Esophagus mucosa (tissue), 1 donor: Measurements from ENCODE around the gene PGLYRP1. TPM values are rescaled to one million over a fixed set of nuclear protein-coding genes. Genes with fewer than 3 reads are reported as not detected.

Experiments used
- ATAC-seq: fragments of 200-7000 bp; cut with Tn5 transposase; one replicate; pipeline ENCODE4 v1.9.1; 2020
- total RNA-seq: library from RNA; stranded (reverse); gene quantifications from one replicate; pipeline ENCODE4 v1.2.4, GENCODE V29; 2023
- donor health status: DM: yes; HTN: yes; CAD: no.

PGLYRP1 gene
- total RNA-seq, 1 donor from 2014 or later, result not detected

- peak; percentile 63 for ATAC-seq
Measured at GRCh38 chr19:46000491-46001246, 22.2 kb downstream of the PGLYRP1 start.

GRCh38 chr19:45999653-46000121, 23.2 kb downstream of the PGLYRP1 start:
- ATAC-seq, result no peak

GRCh38 chr19:45998834-45999233, 24.0 kb downstream of the PGLYRP1 start:
- ATAC-seq, result no peak

GRCh38 chr19:45996933-45997332, 25.9 kb downstream of the PGLYRP1 start:
- ATAC-seq, result no peak

- no peak for ATAC-seq
Measured at GRCh38 chr19:45995715-45996385, 27.0 kb downstream of the PGLYRP1 start.

GRCh38 chr19:45994998-45995714, 27.7 kb downstream of the PGLYRP1 start, which contains the start of gene CCDC61:
TSS of gene CCDC61 (plus strand) at chr19:45995467. CDS start at chr19:46003019, 7,552 bp downstream.
- ATAC-seq, result peak; percentile 99

GRCh38 chr19:45994456-45994997, 28.3 kb downstream of the PGLYRP1 start:
- ATAC-seq, result no peak

GRCh38 chr19:45990113-45990728, 32.6 kb downstream of the PGLYRP1 start:
- no peak for ATAC-seq

- ATAC-seq, result no peak
Measured at GRCh38 chr19:45985321-45985720, 37.5 kb downstream of the PGLYRP1 start.

GRCh38 chr19:45981350-45981749, 41.5 kb downstream of the PGLYRP1 start:
- ATAC-seq, result no peak

GRCh38 chr19:45978156-45978555, 44.7 kb downstream of the PGLYRP1 start:
- ATAC-seq, result no peak

GRCh38 chr19:45976178-45976577, 46.7 kb downstream of the PGLYRP1 start:
- ATAC-seq, result no peak

GRCh38 chr19:45975306-45976070, 47.4 kb downstream of the PGLYRP1 start:
- ATAC-seq, result no peak

- ATAC-seq, result peak; percentile 68
Measured at GRCh38 chr19:45973553-45974338, 49.1 kb downstream of the PGLYRP1 start, which contains the start of gene NOVA2. TSS of gene NOVA2 (minus strand) at chr19:45973865. CDS start at chr19:45973351, 514 bp downstream.

- no peak for ATAC-seq
Measured at GRCh38 chr19:45972947-45973540, 49.8 kb downstream of the PGLYRP1 start.

- peak; percentile 58 for ATAC-seq
Measured at GRCh38 chr19:45972081-45972946, 50.5 kb downstream of the PGLYRP1 start.

GRCh38 chr19:45971260-45971902, 51.5 kb downstream of the PGLYRP1 start:
- ATAC-seq, result no peak

- ATAC-seq, result no peak
Measured at GRCh38 chr19:45969676-45970075, 53.2 kb downstream of the PGLYRP1 start.
